ENCODE data around the gene SLFN14.

SLFN14 gene

GRCh38 chr17:35560703-35561102 is at the start of gene SLFN14:
Gene SLFN14 (minus strand): TSS chr17:35560819. CDS start chr17:35558062, 2,757 bp downstream.
- TF ChIP-seq, protein P1, sequence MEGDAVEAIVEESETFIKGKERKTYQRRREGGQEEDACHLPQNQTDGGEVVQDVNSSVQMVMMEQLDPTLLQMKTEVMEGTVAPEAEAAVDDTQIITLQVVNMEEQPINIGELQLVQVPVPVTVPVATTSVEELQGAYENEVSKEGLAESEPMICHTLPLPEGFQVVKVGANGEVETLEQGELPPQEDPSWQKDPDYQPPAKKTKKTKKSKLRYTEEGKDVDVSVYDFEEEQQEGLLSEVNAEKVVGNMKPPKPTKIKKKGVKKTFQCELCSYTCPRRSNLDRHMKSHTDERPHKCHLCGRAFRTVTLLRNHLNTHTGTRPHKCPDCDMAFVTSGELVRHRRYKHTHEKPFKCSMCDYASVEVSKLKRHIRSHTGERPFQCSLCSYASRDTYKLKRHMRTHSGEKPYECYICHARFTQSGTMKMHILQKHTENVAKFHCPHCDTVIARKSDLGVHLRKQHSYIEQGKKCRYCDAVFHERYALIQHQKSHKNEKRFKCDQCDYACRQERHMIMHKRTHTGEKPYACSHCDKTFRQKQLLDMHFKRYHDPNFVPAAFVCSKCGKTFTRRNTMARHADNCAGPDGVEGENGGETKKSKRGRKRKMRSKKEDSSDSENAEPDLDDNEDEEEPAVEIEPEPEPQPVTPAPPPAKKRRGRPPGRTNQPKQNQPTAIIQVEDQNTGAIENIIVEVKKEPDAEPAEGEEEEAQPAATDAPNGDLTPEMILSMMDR (IDR thresholded peaks at IDR 0.05; ENCODE audit: borderline replicate concordance, insufficient read depth, low read depth, low read length) = no peak

GRCh38 chr17:35609831-35610230 is 49.2 kb upstream of the SLFN14 start:
- TF ChIP-seq, protein P1 (IDR thresholded peaks at IDR 0.05; ENCODE audit: borderline replicate concordance, insufficient read depth, low read depth, low read length) = no peak

More at GRCh38 chr17:35560703-35561102, at the start of gene SLFN14:
- no peak within 1 kb of the TSS for H3K4me3 ChIP-seq (ENCODE audit: low read depth, low read length)

DNA sequence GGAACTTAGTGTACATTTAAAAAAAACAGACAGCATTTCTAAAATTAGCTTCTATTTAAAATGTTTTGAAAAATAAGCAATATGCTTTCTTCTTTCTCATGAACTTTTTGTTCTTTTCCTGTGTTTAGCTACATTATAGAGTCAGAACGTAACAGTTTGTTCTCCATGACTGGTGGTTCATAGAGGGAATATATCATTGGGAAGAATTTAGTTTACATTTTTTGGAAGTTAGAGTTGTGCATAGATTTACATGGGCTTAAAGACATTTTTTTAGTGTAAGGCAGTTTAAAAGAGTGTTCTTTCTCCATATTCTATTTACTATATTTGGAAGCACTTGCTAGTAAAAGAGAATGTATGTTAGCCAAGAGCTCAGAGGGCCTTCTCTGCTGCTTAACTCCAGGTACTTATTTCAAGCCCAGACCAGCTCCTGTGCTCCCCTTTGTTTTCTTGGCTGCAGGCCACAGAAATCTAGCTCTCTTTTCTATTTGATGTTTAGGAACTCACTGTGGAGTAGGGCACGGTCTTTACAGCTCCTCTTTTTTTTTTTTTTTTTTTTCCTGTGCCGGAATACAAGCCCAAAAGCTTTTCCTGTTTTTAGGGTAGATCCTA is 46.7 kb upstream of the SLFN14 start:
- no peak overlapping the region for H3K4me3 ChIP-seq (ENCODE audit: low read depth, low read length)
- TF ChIP-seq, protein P1 (IDR thresholded peaks at IDR 0.05; ENCODE audit: borderline replicate concordance, insufficient read depth, low read depth, low read length) = no peak

More at GRCh38 chr17:35609831-35610230, 49.2 kb upstream of the SLFN14 start:
- H3K4me3 ChIP-seq (ENCODE audit: low read depth, low read length) = no peak overlapping the region

DNA sequence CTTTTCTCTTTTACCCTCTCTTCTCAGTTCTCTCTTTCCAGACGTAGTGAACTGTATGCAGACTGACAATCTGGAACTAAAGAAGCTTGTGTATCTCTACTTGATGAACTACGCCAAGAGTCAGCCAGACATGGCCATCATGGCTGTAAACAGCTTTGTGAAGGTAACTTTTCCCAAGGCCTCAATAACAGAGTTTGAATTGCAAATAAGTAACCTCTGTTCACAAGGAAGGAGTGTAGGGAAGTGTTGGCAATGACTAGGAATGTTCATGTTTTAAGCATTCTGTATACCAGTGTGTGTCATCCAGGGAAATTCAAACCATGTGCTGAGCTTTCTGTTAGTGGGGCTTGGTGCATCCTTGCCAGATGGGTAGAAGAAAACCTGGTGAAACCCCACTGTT is 45.1 kb upstream of the SLFN14 start:
- H3K4me3 ChIP-seq (ENCODE audit: low read depth, low read length) = no peak overlapping the region

DNA sequence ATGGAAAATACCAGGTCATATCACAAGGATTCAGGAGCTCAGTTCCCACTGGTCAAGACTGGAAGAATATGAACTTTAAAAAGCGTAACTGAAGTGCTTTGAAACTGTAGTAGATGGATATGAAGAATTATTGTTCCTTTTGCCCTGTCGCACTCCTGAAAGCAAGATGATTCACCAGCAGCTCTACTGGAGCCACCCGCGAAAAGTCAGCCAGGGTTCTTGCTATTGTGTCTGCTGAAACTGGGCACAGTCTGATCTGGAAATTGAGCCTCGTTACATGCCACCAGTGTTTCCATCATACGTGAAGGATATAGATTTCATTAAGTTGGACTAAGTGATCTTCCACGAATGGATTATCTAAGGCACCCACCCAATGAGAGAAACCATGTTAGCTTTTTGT is 43.1 kb upstream of the SLFN14 start:
- TF ChIP-seq, protein P1 (IDR thresholded peaks at IDR 0.05; ENCODE audit: borderline replicate concordance, insufficient read depth, low read depth, low read length) = no peak
- no peak overlapping the region for H3K4me3 ChIP-seq (ENCODE audit: low read depth, low read length)

More for the DNA sequence above, 45.1 kb upstream of the SLFN14 start:
- TF ChIP-seq, protein P1 (IDR thresholded peaks at IDR 0.05; ENCODE audit: borderline replicate concordance, insufficient read depth, low read depth, low read length) = no peak

DNA sequence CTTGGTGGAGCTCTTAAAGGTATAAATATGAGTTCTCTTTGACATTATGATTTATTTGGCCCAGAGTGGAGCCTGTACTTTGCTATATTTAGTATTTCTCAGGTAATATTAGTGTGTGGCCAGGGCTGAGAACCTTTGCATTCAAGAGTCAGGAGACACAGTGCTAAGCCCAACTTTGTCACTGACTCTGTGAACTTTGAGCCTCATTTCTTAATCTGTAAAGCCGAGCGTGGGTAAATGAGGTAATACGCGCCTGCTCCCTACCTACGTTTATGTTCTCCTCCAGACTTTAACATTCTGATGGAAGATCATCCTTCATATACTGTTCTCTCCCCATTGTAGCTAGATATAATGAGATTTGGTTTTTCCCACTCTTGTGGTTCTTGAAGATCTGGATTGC is 37.0 kb upstream of the SLFN14 start:
- no peak overlapping the region for H3K4me3 ChIP-seq (ENCODE audit: low read depth, low read length)
- TF ChIP-seq, protein P1 (IDR thresholded peaks at IDR 0.05; ENCODE audit: borderline replicate concordance, insufficient read depth, low read depth, low read length) = no peak

GRCh38 chr17:35596530-35597233 is 36.1 kb upstream of the SLFN14 start:
- no peak overlapping the region for H3K4me3 ChIP-seq (ENCODE audit: low read depth, low read length)
- TF ChIP-seq, protein P1 (IDR thresholded peaks at IDR 0.05; ENCODE audit: borderline replicate concordance, insufficient read depth, low read depth, low read length) = no peak

Data from GM12875 (cell line).